HG03571 (cell line): ENCODE results near the gene CEACAM4.

Experiments
- ATAC-seq: cut with Tn5 transposase; IDR thresholded peaks from one replicate; pipeline ENCODE4 v1.9.1; 2021; ENCODE audit not compliant: unreplicated experiment

The CEACAM4 gene

GRCh38 chr19:41617941-41618730, 8.7 kb downstream of the CEACAM4 start:
- no peak for ATAC-seq

GRCh38 chr19:41616792-41617621, 9.9 kb downstream of the CEACAM4 start:
- ATAC-seq = no peak

GRCh38 chr19:41615207-41615606, 11.7 kb downstream of the CEACAM4 start:
- ATAC-seq = no peak

- no peak for ATAC-seq
These were observed 14.4 kb downstream of the CEACAM4 start for GRCh38 chr19:41612483-41612882.

GRCh38 chr19:41610789-41611188, 16.1 kb downstream of the CEACAM4 start:
- no peak for ATAC-seq

GRCh38 chr19:41607668-41608067, 19.2 kb downstream of the CEACAM4 start:
- no peak for ATAC-seq

- ATAC-seq = no peak
These were observed 20.5 kb downstream of the CEACAM4 start for GRCh38 chr19:41606215-41606837.

- ATAC-seq = no peak
These were observed 22.0 kb downstream of the CEACAM4 start for GRCh38 chr19:41604831-41605230.

- ATAC-seq = no peak
These were observed 25.1 kb downstream of the CEACAM4 start for GRCh38 chr19:41601771-41602170.

- ATAC-seq = no peak
These were observed 27.5 kb downstream of the CEACAM4 start for GRCh38 chr19:41599175-41599966.

GRCh38 chr19:41597600-41598041, 29.3 kb downstream of the CEACAM4 start:
- no peak for ATAC-seq

GRCh38 chr19:41595890-41596280, 31.0 kb downstream of the CEACAM4 start:
- no peak for ATAC-seq

- ATAC-seq = no peak
These were observed 31.5 kb downstream of the CEACAM4 start for GRCh38 chr19:41595258-41595889.

- ATAC-seq = no peak
These were observed 34.8 kb downstream of the CEACAM4 start for GRCh38 chr19:41591951-41592562.

GRCh38 chr19:41590936-41591335, 35.9 kb downstream of the CEACAM4 start:
- no peak for ATAC-seq

- no peak for ATAC-seq
These were observed 37.5 kb downstream of the CEACAM4 start for GRCh38 chr19:41589371-41589770.

GRCh38 chr19:41588497-41589209, 38.2 kb downstream of the CEACAM4 start:
- no peak for ATAC-seq

GRCh38 chr19:41587838-41588210, 39.0 kb downstream of the CEACAM4 start:
- no peak for ATAC-seq

- ATAC-seq = no peak
These were observed 39.6 kb downstream of the CEACAM4 start for GRCh38 chr19:41587101-41587837.
